ENCODE data around the gene C16orf74.

Gene C16orf74
- 0.04 to 3.9 (median 2.2) reads per million in 3 experiments for total RNA-seq

DNA sequence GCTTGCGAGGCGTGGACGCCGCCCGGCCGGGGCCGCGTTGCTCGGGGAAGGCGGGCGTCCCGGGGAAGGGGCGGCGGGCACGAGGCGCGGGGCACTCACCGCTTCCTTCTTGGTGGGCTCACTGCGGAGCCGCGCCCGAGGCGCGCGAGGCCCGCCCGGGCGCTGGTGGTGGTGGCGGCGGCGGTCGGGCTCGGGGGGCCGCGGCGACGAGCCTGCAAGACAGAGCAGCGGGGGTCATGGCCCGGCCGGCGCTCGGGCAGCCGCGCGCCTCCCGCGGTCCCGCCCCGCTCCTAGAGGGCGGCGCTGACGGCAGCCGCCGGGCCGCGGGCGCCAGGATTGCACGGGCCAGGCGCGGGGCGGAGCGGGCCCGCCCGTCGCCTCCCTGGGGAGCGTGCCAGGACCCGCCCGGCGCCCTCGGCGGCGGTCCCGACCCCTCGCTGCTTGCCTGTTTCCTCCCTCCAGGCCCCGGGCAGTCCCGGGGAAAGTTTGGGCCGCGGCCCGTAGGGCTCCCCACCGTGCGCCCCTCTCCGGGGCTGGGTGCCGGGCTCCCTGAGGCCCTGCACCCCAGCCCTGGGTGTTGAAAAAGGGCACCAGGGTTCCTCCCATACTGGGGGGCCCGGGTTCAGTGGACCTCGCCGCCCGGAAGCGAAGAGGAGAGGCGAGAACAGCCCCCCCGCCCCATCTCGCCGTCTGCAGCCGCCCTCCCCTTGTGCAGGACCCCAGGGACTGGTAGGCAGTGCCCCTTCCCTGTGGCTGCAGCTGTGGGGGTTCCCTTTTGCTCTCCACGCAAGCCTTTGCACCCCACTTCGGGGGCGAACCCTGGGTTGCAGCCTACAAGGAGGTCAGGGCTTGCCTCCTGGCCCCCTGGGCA, at the start of gene C16orf74:
TSS of gene C16orf74 (minus strand) at position 270 of the 871 bp plus-strand sequence. CDS start 15,879 bp downstream, outside the sequence.
- DNase-seq: no peak

DNA sequence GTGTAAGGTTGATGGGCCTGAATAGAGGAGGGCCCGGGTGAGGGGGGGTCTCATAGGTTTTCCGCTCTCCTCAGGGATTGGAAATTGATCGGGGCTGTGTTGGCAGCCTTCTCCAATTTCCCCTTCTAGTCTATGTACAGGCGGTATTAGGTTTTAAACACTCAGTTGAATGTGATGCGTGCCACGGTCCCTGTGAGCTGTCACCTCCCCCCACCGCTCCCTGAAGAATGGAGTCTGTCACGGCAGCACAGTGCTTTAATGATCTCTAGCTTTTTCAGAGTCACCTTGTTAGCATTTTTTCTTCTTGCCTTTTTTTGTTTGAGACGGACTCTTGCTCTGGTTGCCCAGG, 49.4 kb upstream of the C16orf74 start:
- DNase-seq: no peak

DNA sequence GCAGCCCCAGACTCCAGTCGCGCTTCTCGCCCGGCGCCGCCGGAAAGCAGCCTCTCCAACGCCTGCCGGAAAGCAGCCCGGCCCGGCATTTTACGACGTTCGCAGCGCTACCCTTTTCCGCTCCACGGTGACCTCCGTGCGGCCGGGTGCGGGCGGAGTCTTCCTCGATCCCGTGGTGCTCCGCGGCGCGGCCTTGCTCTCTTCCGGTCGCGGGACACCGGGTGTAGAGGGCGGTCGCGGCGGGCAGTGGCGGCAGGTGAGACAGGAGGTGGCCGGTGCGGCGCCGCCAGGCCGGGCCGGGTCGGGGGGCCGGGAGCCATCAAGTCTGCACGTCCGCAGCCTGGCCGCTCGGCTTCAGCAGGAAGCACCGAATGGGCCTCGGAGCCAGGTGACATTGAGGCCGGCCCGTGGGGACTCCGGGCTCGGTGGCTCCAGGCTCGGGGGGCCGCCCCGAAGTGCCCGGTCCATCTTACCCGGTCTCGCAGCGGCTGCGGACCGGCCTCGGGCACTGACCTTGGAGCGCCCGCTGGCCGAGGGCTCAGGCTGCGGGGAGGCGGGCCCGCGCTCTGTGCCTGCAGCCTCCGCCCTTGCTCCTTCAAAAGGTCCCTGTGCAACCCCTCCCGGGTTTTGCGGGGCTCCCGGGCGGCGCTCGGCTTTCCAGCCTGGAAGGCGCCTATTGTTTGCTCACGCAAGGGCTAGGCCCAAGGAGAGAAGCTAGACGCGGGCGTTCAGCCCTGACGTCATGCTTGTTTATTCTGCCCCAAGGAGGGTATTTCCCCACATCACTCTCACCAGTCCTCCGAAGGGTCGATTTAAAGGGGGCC, 48.8 kb upstream of the C16orf74 start, which contains the start of the genes COX4I1 and EMC8:
TSS of gene COX4I1 (plus strand) at position 199 of the 824 bp plus-strand sequence. CDS start 1,511 bp downstream, outside the sequence.
TSS of gene EMC8 (minus strand) at position 48 of the 824 bp plus-strand sequence. CDS start 249 bp downstream, outside the sequence.
- peak; percentile 91 for DNase-seq

DNA sequence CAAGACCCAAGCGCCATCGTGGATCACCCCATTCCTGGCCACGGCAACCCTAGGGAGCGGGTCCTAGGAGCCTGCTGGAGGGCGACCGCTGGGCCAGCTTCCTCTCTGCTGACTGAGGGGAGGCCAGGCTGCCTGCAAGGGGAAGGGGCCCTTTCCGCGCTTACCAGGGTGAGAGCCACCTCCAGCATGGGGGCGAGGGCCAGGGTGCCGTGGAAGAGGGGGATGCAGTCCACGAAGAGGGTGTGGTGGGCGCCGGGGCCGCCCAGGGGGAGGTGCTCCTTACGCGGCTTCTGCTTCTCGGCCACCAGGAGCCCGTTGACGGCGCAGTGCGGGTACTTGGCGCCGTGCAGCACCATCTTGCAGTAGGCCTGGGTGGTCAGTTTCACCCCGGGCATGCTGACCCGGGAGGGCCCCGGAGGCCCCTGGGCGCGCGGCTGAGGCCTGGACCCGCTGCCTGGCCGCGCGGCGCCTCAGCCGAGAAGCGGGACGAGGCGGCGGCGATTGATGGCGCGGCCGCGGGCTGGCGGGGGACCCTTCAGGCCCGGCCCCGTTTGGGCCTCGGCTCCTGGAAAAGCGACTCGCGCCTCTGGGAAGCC, 48.1 kb upstream of the C16orf74 start:
- peak; percentile 19 for DNase-seq

DNA sequence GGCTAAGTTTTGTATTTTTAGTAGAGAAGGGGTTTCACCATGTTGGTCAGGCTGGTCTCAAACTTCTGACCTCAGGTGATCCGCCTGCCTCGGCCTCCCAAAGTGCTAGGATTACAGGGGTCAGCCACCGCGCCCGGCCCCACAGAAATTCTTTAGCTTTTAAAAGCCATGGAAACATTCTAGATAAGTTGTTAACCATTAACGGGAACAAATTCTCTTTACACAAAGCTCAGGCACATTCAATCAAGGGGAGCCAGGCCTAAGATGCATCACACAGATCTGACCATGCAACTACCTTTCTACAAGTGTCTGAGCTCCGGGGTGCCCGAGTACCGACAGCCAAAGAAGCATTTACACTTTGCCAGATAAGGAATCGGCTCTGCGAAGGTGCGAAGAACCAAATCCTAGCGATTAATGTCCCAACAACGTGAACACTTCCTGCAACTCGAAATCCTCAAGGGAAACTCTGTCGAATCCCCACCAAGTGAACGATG, 47.4 kb upstream of the C16orf74 start:
- no peak for DNase-seq

DNA sequence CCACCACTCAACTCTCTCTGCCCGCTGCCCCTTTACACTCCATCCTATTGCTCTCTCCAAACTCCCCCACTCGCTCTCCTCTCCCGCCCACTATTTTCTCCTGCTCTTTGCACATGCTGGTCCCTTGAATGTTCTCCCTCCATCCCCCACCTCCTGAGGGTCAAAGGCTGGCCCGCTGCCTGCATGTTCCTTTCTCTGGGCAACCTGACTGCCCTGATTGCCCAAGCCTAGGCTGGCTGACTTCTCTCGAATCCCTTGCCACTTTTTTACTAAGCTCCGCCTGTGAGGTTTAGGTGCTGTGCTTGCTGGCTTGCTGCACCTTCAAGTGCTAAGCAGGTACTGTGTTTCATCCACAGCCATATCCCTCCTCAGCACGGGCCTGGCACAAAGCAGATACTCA, 45.7 kb upstream of the C16orf74 start:
- DNase-seq: no peak

DNA sequence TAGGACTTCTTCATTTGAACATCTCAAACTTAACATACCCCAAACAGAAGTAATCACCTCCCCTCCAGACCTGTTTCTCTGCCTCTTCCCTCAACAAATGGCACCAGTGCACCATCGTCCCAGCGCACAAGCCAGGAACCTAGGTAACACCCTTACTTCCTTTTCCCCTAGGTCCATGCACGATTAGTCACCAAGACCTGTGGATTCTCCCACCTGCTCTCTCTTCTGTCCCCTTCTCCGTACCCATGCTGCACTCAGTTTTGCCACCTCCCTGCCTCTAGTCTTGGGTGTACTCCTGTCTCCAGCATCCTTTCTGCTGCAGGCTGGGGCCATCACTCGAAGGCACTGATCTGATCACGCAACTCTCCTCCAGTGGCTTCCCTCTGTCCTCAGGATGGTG, 45.3 kb upstream of the C16orf74 start:
- no peak for DNase-seq

DNA sequence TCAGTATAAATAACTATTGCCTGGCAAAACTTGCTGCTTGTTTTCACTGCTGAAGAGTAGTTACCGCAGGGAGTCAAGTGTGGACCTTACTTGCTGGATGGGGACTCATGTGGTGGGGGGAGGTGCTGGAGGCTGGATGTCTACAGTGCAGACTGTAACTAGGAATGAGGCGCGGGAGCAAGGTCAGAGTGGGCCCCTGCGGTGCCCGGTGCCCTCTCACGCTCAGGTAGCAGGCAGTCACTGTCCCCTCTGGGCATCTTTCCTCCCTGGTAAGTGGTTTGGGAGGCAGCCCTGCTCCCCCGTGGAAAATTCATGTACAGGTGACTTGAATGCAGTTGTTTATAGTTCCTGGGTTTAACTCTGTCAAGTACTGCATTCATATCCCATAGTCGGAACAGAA, 43.8 kb upstream of the C16orf74 start:
- no peak for DNase-seq

DNA sequence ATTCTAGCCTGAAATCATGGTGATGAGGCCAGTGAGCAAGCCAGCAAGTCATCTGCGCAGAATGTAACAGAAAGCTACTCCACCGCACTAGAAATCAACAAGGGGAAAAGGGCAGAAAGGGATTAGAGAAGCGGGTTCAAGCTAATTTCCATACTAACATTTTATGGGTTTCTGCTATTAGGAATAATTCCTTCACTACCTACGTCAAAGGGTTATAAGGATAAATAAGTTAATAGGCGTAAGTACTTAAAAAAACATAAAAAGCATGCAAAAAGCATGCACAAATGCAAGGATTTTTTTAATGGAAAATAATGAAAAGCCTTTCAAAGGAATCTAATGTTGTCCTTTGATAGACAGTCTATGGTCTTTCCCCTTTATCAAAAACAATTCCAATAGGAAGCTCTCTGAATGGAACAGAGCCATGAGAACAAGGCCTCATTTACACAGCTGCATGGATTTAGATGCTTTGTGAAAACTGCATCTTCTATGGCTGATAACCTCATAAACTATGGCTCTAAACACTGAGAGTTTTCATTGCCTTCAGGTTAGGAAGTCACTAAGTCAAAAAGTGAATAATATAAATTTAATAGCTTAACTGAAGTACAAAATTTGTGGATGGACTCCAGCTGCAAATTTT, 42.9 kb upstream of the C16orf74 start:
- no peak for DNase-seq

DNA sequence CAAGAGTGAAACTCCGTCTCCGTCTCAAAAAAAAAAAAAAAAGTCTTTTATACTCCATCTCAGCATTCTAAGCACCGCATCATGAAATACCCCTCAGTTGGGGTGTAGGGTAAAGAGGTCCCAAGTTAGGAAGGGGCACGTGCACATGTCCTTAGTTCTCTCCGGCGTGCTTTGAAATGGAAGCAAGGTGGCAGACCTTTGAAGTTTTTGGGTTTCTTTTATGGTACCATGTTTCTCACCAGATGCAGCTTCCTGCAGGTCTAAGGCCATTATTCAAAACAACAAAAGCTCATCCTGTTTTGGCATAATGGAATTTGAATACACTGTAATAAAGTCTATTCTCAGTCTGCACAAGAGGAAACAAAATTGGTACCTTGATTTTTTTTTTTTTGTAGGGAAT, 38.9 kb upstream of the C16orf74 start:
- DNase-seq: no peak

DNA sequence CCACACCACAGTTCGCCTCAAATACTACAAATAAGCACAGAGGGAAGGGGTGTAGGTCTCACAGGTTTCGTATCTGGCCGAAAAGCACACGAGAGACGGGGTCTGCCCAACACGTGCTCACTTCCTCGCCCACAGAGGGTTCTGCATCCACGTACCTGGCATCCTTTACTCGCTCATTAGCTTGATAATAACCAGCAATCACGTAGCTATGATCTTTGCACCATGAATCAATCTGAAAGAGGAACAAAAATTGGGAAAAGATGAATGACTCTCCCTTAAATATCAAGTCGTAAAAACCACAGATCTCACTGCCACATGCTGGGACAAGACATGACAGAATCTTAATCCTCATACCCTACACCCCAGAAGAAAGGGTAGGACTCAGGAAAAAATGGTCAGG, 37.9 kb upstream of the C16orf74 start:
- DNase-seq: no peak

DNA sequence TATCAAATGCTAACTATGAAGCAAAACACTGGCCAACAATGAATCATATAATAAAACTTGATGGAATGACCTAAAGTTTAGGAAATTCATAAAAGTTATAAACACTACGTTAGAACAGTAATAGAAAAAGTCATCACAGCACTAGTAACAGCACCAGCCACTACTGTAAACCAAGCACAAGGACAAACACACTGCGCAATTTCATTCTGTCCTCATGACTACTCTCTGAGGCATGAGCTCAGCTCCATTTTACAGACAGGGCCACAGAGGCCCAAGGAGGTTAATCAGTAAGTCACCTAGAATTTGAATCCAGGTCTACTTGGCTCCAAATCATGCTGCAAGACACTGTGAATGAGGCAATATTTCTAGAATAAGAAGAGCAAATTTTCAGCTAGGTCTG, 35.0 kb upstream of the C16orf74 start:
- DNase-seq: no peak

DNA sequence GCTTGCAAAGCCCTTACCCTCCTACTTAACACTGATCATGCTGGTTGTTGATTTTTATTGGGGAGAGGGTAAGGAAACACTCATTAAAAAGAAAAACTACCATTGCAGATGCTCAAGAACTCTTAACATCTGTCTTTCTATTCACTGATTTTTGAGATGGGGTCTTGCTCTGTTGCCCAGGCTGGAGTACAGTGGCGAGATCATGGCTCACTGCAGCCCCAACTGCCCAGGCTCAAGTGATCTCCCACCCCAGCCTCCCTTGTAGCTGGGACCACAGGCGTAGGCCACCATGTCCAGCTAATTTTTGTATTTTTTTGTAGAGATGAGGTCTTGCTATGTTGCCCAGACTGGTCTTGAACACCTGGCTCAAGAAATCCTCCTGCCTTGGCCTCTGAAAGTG, 33.9 kb upstream of the C16orf74 start:
- DNase-seq: no peak

DNA sequence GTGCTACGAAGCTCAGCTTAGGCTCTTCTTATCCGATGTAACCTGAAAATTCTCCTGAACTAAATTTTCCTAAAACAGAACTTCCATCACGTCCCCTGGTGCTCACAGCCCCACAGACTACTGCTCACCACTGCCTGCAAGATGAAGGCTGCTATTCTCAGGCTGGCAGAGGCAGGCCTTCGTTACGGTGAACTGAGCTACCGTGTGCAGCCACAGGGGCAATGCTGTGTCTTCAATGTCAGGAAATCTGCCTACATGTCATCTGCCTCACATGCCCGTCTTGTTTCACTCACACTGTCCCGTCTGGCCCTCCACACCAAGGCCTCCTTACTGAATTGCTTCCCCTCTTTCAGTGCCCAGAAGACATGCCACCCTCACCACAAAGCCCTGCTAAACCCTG, 32.5 kb upstream of the C16orf74 start:
- DNase-seq: no peak

DNA sequence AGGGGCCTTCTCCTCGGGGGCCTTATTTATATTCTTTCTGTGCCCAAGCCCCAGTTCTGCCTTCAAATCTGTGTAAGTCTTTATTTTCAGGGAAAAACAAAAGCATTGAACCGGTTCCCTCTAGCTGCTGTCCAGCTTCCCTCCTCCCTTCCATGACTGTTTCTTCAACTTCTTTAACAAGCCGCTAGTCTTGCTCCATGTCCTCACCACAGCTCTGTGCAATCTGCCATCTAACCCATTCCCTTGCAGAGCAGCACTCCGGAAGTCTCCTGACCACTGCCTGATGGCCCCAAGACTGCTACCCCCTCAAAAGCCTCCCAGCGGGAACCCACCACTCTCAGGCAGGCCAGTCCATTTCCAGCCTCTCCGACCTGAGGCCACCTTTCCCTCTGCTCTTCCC, 31.6 kb upstream of the C16orf74 start:
- DNase-seq: no peak

DNA sequence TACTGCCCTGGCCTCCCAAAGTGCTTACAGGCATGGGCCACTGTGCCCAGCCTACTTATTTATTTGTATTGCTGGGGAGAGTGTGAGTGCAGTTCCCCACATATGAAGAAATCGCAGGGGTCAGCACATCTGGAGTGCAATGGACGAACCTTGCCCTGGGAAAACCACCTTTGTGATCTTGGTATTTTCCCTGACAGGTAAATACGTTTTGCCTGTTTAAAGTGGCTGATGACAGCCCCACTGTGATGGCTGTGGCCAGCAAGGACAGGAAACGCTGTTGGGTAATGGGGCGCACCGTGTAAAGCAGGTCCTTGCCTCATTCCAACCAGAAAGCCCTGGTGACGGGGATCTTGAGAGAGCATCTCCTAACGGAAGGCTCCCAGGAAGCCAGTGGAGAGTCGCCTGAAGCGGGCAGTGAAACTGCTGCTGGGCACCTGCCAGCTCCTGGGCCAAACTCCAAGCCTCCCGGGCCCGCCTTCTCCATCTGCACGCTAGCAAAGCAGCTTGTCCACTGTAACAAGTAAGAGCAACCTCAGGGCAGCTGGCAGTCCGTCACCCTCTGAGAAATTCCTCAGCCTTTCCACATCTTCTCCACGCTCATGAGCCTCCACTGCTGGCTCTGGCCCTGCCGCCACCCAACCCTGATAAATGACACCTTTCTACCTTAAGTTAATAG, 30.9 kb upstream of the C16orf74 start:
- DNase-seq: no peak

DNA sequence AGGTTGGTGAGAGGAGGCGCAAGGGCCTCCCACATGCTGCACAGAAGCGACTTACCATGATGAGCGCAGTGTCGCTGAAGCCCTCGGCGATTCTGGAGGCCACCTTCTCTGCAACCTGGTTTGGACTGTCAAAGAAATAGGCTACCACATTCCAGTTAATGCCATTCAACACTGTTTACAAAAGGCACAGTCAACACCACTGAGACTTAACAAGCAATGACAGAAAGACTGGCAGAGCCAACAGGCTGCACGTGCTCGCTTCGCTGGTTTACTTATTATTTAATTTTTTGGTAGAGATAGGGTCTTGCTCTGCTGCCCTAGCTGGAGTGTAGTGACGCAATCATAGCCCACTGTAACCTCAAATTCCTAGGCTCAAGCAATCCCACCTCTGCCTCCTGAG, 30.3 kb upstream of the C16orf74 start:
- no peak for DNase-seq

DNA sequence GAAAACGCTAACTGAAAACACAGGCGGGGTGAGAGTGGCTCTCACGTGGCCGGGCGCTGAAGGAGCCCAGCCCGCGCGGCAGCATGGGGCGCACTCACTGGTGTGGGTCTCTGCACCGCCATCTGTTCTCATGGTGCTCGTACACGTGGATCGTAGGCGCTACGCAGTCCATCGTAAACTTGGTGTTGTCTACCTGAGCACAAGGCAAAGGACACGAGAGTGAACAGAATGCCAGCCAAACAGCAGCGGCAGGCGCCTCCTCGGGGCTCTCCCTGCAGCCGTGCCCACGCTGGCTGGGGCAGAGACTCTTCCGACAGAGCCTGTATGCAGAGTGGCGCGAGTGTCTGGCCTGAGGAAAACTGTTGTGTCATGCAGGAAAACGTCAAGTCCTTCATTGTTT, 29.4 kb upstream of the C16orf74 start:
- DNase-seq: no peak

DNA sequence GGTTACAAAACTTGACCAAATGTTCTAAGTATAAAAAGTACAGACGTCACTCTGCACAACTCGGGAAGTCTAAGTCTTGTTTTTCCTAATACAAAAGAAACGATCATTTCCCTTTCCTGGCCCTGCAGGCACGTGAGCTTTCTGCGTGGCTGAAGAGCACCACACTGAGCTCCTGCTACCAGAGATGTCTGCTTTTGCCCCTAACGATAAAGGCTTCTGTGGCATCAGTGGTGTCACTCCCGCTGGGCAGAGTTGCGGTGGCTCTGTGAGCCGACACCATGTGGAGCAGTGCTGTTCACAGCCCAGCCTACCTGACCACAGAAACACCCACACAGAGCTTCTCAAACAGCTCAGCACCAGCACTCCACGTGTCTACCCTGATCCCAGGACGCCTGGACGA, 28.0 kb upstream of the C16orf74 start:
- no peak for DNase-seq

DNA sequence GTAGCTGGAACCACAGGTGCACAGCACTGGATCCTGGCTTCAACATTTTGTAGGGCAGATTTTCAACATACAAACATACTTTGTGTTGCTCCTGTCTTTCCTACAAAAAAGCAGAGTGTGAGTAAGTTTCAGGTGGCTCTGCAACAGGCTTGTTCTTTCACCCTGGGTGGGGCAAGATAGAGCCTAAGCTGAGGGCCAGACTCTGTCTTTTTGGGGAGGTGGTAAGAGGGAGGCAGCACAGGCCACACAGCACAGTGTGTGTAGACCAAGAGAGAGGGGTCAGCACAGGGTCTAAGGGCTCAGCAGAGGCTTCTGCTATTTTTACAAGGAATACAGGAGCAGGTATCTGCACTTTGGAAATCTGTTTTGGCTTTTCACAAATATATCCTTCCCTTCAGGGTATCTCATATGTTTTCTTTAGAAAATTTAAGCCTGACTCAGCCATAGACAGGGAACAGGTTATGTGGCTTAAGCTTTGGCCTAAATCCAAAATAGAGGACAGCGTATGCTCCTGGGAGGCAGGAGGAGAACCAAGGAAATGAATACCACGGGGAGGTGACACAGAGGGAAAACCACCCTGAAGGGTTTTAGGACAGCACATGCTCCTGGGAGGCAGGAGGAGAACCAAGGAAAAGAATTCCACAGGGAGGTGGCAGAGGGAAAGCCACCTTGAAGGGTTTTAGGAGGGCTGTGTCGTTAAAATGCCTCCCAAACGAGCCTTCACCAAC, 26.9 kb upstream of the C16orf74 start:
- no peak for DNase-seq

DNA sequence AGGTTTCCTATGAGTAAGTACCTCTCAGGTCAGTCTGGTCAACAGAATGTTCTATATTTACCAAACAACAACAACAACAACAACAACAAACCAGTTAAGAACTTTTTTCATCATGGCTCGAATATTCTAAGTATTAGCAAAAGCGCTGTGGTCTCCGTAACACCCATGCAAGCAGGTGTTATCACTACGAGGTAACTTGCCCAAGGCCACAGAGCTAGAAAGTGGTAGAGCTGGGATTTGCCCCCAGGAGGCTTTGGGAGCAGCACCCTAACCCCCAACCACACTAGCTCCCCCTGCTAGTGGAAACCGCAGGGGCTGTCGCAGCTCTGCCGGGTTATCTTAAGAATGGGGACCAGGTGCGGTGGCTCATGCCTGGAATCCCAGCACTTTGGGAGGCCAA, 23.9 kb upstream of the C16orf74 start:
- no peak for DNase-seq
